Large intestine (tissue), 3 donors: ENCODE data around the gene DENND6A. TPM values are rescaled to one million over a fixed set of nuclear protein-coding genes. Genes with fewer than 3 reads are reported as not detected.
"Not testable (repeated sequence)": the region's sequence is repeated elsewhere in the genome, so short reads cannot be mapped to it uniquely, and the experiment has no call there.

Source experiments
- DNase-seq, 2 donors: peaks; one replicate each; pipeline versions ENCODE4 v3.0.0 to v3.0.0-alpha.2; 2013
- H3K27ac ChIP-seq: one replicate; pipeline ENCODE4 v1.5.1; 2013; ENCODE audit warnings: low read length
- H3K27me3 ChIP-seq: 2 replicates; pipeline ENCODE4 v1.6.1; 2013; ENCODE audit warnings: low read length; ENCODE audit not compliant: control insufficient read depth, insufficient read depth
- H3K36me3 ChIP-seq: 2 replicates; pipeline ENCODE4 v1.6.1; 2013; ENCODE audit warnings: low read length; ENCODE audit not compliant: control insufficient read depth, insufficient read depth
- H3K4me1 ChIP-seq: one replicate; pipeline ENCODE4 v1.6.1; 2013; ENCODE audit warnings: low read length; ENCODE audit not compliant: control insufficient read depth, insufficient read depth
- H3K4me3 ChIP-seq: one replicate; pipeline ENCODE4 v1.5.1; 2013; ENCODE audit warnings: low read length
- H3K9me3 ChIP-seq: one replicate; pipeline ENCODE4 v1.6.1; 2013; ENCODE audit warnings: mild to moderate bottlenecking, low read depth, low read length, moderate library complexity; ENCODE audit not compliant: control insufficient read depth
- WGBS: methylation state at CpG from one replicate; pipeline ENCODE4 v1.1.5; 2013; ENCODE audit warnings: low lambda C conversion rate; ENCODE audit not compliant: insufficient coverage; 5-methylcytosine and 5-hydroxymethylcytosine counted together
- polyA plus RNA-seq: library from polyadenylated mRNA; unstranded; fragments of 120-200 nt; gene quantifications from one replicate; pipeline ENCODE4 v1.2.1, GENCODE V29; 2013

The DENND6A gene
- polyA plus RNA-seq, 1 donor, result 17.2 TPM

GRCh38 chr3:57696801-57697321 is 4.0 kb upstream of the DENND6A start:
- Histone ChIP-seq H3K27me3 (no peaks in the 10 kb centered on the region), H3K4me1 (no peaks in the 10 kb centered on the region), H3K4me3 (no peak overlapping the region), H3K9me3 (no peaks in the 10 kb centered on the region), H3K36me3 (no peaks in the 10 kb centered on the region), H3K27ac (no peak overlapping the region)
- no peak for DNase-seq
- 55% methylated on average over 2 of the region's 3 CpGs for WGBS

- H3K4me3 ChIP-seq, result no peak overlapping the region
- no peaks in the 10 kb centered on the region for H3K4me1 ChIP-seq
- no peak overlapping the region for H3K27ac ChIP-seq
- H3K27me3 ChIP-seq, result no peaks in the 10 kb centered on the region
- WGBS, result no CpG with 5 or more reads among the region's 13 CpGs
- H3K9me3 ChIP-seq, result no peaks in the 10 kb centered on the region
- no peak for DNase-seq
- no peaks in the 10 kb centered on the region for H3K36me3 ChIP-seq
These were observed 1.3 kb upstream of the DENND6A start for GRCh38 chr3:57694146-57694545.

- H3K36me3 ChIP-seq, H3K27me3 ChIP-seq, H3K4me1 ChIP-seq, DNase-seq, H3K9me3 ChIP-seq: not testable (repeated sequence)
- H3K4me3 ChIP-seq, result peak overlapping the region; percentile 83
- WGBS, result no CpG with 5 or more reads among the region's 9 CpGs
- peak overlapping the region; percentile 84 for H3K27ac ChIP-seq
These were observed 813 bp downstream of the DENND6A start for GRCh38 chr3:57692133-57692395.

DNA sequence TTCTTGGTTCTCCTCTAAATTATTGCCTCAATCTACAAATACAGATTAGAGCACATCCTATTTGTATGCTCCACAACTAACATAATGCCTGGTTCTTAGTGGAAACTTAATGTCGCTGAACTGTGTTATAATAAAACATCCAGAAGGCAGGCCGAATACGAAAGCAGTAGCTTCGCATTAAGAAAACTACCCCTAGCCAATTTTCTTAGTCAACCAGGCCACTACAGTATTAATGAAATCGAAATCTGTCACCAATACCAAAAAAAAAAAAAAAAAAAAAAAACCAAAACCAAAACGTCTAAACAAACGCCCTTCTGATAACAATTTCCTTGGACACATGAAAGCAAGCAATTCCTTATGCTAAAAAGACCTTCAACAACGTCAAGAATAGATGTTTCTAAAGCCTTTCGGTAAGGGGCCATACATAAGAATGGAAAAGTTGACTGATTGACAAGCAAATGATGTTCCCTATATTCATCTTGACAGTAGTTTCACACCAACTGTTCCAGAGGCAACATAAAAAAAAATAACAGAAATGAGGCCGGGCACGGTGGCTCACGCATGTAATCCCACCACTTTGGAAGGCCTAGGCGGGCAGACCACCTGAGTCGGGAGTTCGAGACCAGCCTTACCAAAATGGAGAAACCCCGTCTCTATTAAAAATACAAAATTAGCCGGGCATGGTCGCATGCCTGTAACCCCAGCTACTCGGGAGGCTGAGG is 1.3 kb downstream of the DENND6A start:
- H3K27ac ChIP-seq, result peak overlapping the region; percentile 84
- H3K36me3 ChIP-seq, result no peaks in the 10 kb centered on the region
- peak in 1 of 2 donors; percentile 34 for DNase-seq
- no peaks in the 10 kb centered on the region for H3K9me3 ChIP-seq
- no peaks in the 10 kb centered on the region for H3K4me1 ChIP-seq
- peak overlapping the region; percentile 83 for H3K4me3 ChIP-seq
- 100% methylated on average over 2 of the region's 19 CpGs for WGBS
- H3K27me3 ChIP-seq, result no peaks in the 10 kb centered on the region

DNA sequence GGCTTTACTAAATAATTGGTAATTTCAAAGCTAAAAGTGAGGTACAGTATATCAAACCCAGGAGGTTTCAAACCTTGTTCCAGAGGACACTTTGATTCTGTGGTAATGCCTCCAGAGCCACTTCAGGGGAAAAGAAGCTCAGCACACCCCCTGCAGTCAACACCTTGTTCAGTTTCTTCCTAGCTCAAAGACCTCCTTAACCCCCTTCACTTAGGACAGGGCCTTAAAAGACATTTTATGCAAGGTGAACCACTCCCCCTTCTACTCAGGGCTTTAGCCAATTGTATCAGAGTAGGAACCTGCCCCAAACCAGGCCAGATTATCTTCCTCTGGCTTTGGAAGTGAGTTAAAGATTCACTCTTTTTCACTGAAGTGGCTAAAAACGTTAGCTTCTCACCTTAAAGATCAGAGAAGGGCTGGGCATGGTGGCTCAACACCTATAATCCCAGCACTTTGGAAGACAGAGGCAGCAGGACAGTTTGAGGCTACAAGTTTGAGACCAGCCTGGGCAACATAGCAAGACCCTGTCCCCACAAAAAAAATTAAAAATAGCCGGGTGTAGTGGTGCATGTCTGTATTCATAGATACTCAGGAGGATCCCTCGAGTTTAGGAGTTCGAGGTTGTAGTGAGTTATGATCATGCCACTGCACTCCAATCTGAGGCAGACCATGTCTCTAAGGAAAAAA is 3.4 kb downstream of the DENND6A start:
- Histone ChIP-seq H3K27me3 (no peaks in the 10 kb centered on the region), H3K36me3 (no peaks in the 10 kb centered on the region), H3K4me3 (no peak overlapping the region), H3K27ac (no peak overlapping the region), H3K4me1 (no peaks in the 10 kb centered on the region), H3K9me3 (no peaks in the 10 kb centered on the region)
- WGBS, result no CpG with 5 or more reads among the region's 4 CpGs
- no peak for DNase-seq

DNA sequence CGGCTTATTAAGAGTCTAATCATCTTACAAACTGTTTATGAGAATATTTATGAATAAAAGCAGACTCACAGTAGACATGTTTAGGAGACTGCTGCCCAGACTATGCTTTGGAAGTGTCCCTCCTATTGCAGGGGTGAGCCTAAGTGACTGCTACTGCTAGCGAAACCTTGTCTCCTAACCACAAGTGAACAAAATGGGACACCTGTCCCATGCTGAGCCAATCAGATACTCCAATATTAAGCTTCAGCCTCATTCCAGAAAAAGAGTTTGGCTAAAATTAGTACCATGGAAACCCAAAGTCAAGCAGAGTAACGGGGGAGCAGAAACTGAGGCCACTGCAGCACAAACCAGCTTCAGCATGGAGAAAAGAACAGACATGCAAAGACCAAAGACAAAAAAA is 4.6 kb downstream of the DENND6A start:
- Histone ChIP-seq H3K4me1 (no peaks in the 10 kb centered on the region), H3K27ac (no peak overlapping the region), H3K4me3 (no peak overlapping the region), H3K9me3 (no peaks in the 10 kb centered on the region), H3K27me3 (no peaks in the 10 kb centered on the region), H3K36me3 (no peaks in the 10 kb centered on the region)
- DNase-seq, result no peak
- 100% methylated on average over 1 of the region's 3 CpGs for WGBS

GRCh38 chr3:57683286-57683685 is 9.6 kb downstream of the DENND6A start:
- no peaks in the 10 kb centered on the region for H3K27me3 ChIP-seq
- no peak overlapping the region for H3K27ac ChIP-seq
- DNase-seq, result no peak
- peaks cover 13% of the 10 kb centered on the region for H3K36me3 ChIP-seq
- no peaks in the 10 kb centered on the region for H3K9me3 ChIP-seq
- H3K4me1 ChIP-seq, result no peaks in the 10 kb centered on the region
- no peak overlapping the region for H3K4me3 ChIP-seq
- WGBS, result no CpG with 5 or more reads among the region's 2 CpGs

- WGBS, result 100% methylated on average over 1 of the region's 1 CpG
- Histone ChIP-seq H3K36me3 (peaks cover 18% of the 10 kb centered on the region), H3K4me3 (no peak overlapping the region), H3K9me3 (no peaks in the 10 kb centered on the region), H3K4me1 (no peaks in the 10 kb centered on the region), H3K27me3 (no peaks in the 10 kb centered on the region), H3K27ac (no peak overlapping the region)
- no peak for DNase-seq
These were observed 10.6 kb downstream of the DENND6A start for GRCh38 chr3:57682284-57682683.

- no peak for DNase-seq
- WGBS, result 86% methylated on average over 1 of the region's 1 CpG
- no peaks in the 10 kb centered on the region for H3K4me1 ChIP-seq
- H3K9me3 ChIP-seq, result no peaks in the 10 kb centered on the region
- H3K36me3 ChIP-seq, result peaks cover 18% of the 10 kb centered on the region
- no peak overlapping the region for H3K4me3 ChIP-seq
- H3K27ac ChIP-seq, result no peak overlapping the region
- H3K27me3 ChIP-seq, result no peaks in the 10 kb centered on the region
These were observed 11.2 kb downstream of the DENND6A start for GRCh38 chr3:57681691-57682090.

- Histone ChIP-seq H3K4me3 (no peak overlapping the region), H3K4me1 (no peaks in the 10 kb centered on the region), H3K36me3 (peaks cover 19% of the 10 kb centered on the region), H3K9me3 (no peaks in the 10 kb centered on the region), H3K27ac (no peak overlapping the region), H3K27me3 (no peaks in the 10 kb centered on the region)
- WGBS, result no CpG with 5 or more reads among the region's 4 CpGs
- DNase-seq, result no peak
These were observed 12.8 kb downstream of the DENND6A start for GRCh38 chr3:57680046-57680445.

DNA sequence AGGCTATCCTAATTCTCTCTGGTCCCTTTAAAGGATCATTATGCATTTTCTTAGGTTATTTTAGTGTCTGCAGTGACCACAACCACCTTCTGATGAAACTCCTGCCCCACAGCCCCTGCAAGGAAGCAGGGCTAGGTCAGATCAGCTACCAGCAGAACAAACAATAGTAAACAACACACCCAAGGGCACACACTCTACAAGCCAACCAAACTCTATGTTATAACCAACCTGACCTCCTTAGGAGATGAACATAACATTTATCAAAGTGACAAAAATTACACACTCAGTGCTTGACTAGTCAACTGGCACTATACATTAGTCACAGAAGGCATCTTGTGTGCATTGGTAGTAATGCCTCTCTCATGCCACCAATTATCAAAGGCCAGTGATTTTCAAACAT is 17.3 kb downstream of the DENND6A start:
- no peak for DNase-seq
- Histone ChIP-seq H3K9me3 (no peaks in the 10 kb centered on the region), H3K27me3 (no peaks in the 10 kb centered on the region), H3K4me3 (no peak overlapping the region), H3K27ac (no peak overlapping the region), H3K36me3 (peaks cover 17% of the 10 kb centered on the region), H3K4me1 (no peaks in the 10 kb centered on the region)
